HL-60/S4 treated with retinoic acid at 250 ng/mL for 4 days and 3 days (cell line): ENCODE measurements around the gene PARVB.

Source experiments
- in situ Hi-C: fragments of 300-500 bp; cut with MboI; formaldehyde crosslinking; loops from 2 replicates; pipeline ENCODE4 v1.7.0; 2022; ENCODE audit warnings: low sequenced_read_pairs

PARVB gene

DNA sequence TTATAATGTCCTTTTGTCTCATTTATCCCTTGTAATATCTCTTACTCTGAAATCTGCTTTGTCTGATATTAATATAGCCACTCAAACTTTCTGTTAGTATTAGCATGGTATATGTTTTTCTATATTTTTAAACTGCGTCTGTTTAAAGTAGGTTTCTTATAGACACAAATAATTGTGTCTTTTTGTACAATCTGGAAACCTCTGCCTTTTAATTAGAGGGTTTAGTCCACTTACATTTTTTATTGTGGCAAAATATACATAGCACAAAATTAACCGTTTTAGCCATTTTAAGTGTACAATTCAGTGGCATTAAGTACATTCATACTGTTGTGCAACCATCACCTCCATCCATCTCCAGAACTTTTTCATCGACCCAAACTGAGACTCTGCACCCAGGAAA, 185.2 kb downstream of the PARVB start:
- in situ Hi-C loops, result no loop called here

DNA sequence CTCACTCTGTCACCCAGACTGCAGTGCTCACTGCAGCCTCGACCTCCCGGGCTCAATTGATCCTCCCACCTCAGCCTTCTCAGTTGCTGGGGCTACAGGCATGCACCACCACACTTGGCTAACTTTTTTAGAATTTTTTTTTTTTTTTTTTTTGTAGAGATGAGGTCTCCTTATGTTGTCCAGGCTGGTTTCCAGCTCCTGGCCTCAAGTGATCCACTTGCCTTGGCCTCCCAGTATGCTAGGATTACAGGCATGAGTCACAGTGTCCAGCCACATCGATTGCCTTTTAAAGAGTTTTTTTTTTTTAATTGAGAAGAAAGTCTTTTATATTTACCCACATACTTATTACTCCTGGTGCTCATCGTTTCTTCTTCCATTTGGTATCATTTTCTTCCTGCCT, 186.6 kb downstream of the PARVB start:
- in situ Hi-C loops, result no loop called here

DNA sequence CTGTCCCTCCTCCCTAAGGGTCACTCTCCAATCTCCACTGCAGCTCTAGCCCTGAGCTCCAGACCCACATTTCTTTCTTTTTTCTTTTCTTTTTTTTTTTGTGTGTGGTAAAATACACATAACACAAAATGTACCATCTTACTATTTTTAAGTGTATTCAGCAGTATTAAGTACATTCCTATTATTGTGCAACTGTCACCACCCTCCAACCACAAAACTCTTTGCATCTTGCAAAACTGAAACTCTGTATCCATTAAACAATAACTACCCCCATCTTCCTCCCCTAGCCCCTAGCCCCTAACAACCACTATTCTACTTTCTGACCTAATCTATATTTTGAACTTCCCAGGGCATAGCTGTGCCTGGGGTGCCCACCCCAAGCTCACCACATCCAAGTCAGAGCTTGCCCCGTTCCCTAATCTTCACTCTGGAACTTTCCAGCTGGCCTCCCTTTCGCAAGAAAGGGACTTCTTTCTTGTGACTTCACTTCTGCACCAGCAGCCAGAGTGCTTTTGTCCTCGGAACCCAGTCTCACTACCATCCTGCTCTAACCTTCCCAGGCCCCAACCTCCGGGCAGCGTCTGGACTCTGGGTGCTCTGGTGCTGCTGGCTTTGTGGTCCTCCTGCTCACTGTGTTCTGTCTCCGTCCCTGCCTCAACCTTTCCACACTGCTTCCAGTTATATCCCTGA, 187.3 kb downstream of the PARVB start:
- in situ Hi-C loops, result no loop called here

DNA sequence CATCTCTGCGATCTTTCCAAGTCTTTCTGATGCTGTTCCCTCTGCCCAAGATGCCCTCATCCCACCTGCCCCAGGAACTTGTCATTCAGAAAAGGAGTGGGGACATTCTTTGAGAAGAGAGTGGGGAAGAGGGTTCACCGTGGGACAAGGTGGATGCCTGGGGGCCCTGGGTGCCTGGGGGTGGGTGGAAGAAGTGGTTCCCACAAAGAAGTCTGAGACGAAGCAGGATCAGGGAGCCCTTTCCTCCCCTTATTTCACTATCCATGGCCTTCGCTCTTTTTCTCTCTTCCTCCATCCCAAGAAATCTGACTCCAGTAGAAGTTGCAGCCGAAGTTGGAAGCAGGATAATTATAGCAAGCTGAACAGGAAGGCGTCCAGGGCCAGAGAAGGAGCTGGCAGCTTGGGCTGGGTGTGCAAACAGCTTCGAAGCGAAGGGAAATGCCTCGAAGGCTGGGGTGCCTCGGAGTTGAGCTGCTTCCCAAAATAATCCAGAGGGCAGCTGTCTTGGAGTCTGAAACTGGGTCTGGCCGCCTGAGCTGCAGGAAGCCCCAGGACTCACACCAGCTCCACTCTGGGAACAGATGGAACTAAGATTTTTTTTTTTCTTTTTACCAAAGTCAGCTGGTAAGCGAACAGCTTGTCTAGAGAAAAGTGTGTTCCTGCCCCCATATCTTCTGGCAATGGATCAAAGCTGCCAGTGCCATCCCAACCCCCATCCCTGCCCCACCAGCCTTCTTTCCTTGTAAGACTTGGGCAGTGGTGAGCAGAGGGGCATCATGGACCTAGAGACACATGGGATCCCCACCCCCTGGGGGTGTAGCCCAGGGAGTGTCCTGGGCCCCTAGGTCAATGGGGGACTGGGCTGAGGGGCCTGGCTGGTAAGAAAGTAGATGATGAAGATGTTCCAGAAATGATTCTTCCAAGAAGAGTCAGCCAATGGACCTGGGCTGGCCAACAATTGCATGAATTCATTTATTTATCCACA, 188.1 kb downstream of the PARVB start:
- in situ Hi-C loops, result no loop called here

DNA sequence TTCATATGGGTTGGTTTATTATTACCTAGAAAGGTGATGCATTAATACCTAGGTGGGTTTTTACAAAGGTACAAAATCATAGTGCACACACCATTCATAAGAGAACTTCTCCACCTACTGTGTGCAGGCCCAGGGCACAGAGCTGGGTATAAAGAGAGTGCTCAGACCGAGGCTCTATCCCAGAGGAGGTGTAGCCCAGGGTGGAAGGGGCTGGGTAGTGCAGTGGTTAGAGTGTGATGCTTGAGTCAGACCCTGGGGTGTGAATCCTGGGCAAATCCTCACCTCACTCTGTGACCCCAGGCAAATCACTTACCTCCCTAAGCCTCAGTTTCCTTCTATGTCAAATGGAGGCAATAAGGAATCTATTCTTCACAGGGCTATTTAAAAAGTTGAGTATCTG, 188.8 kb downstream of the PARVB start:
- in situ Hi-C loops, result no loop called here

DNA sequence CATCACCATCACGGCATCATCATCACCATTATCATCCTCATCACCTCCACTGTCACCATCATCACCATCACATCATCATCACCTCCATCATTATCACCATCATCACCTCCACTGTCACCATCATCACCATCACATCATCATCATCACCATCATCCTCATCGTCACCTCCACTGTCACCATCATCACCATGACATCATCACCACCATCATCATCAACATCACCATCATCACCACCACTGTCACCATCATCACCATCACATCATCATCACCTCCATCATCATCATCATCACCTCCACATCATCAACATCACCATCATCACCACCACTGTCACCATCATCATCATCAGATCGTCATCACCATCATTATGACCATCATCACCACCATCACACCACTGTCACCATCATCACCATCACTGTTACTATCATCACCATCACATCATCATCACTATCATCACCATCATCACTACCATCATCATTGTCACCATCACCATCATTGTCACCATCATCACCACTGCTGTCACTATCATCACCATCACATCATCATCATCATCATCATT, 189.5 kb downstream of the PARVB start:
- in situ Hi-C loops, result no loop called here

DNA sequence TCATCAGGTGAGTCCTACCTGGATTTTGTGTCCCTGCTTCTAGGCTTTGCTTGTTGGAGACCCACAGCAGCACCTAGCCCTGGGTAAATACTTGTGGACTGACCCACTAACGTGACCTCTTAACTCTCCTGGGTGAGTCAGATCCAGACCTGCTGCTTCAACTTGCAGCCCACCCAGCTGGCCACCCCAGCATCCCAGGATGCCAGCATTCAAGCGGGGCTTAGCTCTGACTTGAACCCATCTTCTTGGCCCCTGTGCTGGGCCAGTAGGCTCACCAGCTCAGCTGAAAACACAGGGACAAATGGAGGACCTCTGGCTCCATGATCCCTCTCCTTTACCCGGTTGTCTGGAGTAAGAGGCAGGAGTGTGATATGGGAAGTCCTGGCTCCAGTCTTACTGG, 190.1 kb downstream of the PARVB start:
- in situ Hi-C loops, result no loop called here

DNA sequence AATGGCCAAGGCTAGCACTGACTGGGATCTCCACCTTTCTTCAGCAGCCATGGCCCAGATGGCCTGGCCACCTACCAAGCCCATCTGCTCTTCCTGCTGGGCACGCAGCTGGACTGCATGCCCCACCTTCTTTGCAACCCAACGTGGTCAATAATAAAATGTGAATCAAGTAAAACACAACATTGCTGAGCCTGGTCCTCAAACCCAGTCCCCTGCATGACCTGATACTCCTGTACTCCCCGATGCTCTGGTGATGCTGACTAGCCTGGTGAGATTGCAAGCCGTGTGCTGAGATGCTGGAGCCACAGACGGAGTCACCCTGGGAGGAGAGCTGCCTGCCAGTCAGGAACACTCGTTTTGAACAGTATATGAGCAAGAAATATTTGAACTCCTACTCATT, 190.7 kb downstream of the PARVB start:
- in situ Hi-C loops, result no loop called here

DNA sequence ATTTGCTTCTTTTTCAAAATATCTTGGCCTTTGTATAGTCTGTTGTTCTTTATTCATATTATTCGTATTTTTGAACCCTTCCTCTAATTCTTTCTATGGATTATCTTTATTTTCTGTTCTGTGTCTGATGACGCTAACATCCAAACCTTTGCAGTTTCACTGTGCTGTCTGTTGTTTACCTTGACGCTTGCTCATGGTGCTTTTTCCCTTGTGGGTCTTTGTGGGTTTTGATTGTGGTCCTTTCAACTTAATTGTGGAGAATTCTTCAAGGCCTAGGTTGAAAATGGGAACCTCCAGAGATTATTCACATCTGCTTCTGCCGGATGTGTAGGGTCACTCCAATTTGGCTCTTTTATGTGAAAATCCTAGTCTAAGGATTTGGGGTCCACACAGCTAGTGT, 191.2 kb downstream of the PARVB start:
- in situ Hi-C loops, result no loop called here

DNA sequence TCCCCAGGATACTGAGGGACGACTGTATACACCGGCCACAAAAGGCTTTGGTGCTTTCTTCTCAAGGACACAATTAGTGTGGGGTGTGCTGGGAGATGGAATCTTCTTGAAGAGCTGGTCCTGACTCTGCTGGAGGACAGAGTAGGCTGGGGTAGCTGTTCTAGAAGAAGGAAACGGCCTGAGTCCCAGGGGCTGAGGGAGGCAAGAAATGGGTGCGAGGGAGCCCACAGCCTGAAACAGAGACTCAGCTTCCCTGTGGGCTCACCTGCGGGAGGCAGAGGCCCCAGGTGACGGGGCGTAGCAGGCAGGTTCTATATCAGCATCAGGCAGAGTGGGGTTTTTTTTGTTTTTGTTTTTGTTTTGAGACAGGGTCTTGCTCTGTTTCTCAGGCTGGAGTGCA, 193.2 kb downstream of the PARVB start:
- in situ Hi-C loops, result no loop called here

DNA sequence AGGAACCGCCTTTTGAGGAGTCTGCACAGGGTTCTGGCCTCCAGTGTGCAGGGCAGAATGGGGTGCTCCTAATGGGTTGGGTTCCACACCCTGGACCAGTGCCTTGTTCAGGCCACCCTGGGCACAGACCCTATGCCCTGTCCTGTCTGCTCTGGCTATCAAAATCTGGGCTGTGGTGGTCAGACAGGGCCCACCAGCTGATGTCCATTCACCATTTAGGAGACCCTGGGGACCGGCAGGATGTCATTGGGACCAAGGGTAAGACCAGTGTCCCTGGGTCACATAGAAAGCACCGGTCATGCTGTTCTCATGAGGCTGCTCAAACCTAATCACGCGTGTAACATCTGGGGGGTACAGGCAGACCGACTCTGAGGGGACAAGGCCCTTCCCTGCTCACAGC, 194.0 kb downstream of the PARVB start:
- in situ Hi-C loops, result no loop called here

DNA sequence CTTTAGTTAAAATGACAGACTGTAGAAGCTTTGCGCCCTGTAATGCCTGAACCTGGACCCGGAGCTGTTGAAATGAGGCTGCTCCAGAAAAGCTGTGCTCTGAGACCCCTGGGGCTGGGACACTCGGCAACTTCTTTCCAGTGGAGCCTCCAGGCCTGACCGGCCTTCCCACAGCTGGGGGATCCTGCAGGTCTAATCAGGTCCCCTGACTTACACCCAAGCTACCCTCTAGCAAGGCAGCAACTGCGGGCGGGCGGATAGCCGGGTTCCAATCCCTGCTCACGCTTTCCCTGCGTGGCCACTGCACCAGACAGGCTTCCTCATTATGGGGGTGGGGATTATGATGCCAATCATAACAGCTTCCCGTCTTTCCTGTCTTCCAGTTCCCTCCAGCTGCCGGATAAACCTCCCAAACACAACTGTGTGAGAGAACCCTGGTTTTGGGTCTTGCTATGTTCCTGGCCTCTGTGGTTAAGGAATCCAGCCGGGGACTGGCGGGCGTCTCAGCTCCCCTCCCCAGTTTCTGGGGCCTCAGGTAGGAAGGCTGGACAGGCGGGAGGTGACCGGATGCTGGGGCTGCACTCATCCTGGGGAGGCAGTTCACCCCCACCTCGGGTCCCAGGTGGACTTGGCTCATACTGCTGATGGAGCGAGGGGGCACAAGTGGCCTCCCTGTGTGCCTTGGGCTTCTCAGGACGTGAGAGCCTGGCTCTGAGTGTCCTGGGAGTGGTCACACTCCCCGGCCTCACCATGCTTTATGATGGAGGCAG, 195.2 kb downstream of the PARVB start:
- in situ Hi-C loops, result no loop called here

DNA sequence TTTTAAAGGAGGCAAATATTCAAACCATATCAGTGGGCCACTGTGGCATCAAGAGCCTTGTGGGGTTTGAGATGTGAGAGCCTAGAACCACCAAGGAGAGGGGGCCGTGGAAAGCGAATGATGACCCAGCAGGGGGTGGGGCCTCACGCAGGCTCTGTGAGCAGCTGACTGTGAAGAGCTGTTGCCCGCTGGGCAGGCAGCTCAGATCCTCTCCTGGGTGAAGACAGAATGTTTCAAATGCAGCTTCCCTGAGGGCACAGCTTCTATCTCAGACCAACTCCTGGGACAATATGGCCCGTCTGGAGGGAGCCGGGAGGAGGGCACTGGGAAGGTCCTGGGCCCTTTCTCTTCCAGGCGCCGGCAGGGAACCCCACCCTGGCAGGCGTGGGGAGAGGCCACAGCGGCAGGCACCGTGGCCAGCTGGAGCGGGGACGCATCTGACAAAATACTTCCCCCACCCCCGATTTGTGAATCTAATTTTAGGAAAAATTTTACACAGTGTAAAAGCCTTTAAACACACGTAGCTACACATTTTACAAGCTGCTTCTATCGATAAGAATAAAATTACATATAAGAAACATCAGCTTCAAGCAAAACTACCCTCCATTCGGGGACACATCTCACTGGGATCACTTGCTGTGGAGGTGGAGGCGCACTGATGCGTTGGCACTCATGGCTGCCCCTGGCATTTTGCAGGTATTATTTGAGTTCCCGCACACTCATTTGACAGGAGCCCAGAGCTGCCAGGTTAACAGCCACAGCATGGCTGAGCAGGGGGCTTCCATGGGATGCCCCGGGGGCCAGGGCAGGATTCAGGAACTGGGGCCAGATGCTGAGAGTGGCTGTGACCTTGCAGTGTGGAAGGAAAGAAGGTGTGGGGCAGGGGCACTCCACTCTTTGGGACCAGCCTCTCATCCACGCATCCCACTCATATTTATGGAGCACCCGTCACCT, 196.9 kb downstream of the PARVB start:
- in situ Hi-C loops, result no loop called here

DNA sequence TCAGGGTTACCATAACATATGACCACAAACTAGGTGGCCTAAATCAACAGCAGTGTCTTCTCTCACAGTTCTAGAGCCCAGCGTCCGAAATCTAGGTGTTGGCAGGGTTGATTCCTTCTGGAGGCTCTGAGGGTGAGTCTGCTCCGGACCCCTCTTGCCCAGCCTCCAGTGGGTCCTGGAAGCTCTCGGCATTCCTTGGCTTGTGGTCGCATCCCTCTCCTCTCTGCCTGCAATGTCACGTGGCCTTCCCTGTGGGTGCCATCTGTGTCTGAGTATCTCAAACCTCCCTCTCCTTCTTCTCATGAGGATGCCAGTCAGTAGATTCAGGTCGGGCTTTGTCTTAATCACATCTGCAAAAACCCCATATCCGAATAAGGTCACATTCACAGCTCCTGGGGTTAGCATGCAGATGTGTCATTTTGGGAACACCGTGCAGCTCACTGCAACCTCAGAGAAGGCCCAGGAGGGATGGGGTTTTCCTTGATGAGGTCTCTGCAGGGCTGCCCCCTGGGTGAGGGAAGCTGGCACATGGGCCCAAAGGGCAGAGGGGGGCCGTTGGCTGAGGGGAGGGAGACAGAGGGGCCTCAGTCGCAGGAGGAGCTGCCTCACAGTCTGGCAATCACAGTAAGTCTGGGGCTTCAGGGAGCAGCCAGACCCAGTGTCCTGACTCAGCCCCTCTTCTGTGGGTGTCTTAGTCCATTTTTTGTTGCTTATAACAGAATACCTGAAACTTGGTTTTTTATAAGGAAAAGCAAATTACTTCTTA, 197.8 kb downstream of the PARVB start:
- in situ Hi-C loops, result no loop called here
